WI38 (cell line): ENCODE results near the gene BOLL.
A peak's percentile ranks its signal among the peaks of the same experiment; 100 is the strongest.
"Not testable (repeated sequence)": the region's sequence is repeated elsewhere in the genome, so short reads cannot be mapped to it uniquely, and the experiment has no call there.

Experiments used
- H3K4me3 ChIP-seq: 2 replicates; pipeline ENCODE4 v1.5.1; 2011; ENCODE audit warnings: low read depth, mild to moderate bottlenecking, control low read depth, low read length
- TF ChIP-seq, protein P1 (sequence below): IDR thresholded peaks from 2 replicates; pipeline ENCODE4 v1.5.1; 2012; ENCODE audit warnings: low read depth, mild to moderate bottlenecking, control low read depth, low read length

The BOLL gene

DNA sequence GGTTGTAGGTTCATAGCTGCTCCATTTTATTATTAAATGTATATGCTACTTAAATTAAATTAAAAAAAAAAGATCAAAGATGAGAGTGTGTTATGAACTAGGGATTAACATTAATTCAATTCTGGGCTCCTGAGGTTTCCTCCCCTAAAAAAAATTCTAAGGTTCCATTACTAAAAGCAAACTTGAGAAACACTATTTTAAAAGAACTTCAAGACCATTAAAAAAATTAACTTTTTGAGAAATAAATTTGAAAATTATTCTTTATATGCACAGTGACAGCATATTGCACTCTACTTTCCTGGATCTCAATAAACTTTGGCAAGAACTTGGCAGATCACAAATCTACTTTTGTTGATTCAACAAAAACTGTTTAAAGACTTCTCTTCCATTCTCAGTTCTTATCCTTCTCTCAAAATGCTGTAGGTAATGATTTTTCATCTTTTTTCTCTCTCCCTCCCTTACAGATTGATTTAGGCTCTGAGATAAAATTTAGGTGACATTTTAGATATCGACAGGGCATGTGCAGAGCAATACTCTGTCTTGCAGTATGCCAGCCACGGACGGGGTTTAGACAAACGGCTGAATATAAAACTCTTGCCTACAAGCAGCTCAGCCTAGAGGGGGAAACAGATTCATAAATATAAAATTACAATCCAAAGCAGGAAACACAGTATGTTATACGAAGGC is 80.5 kb downstream of the BOLL start:
- H3K4me3 ChIP-seq: peak overlapping the region; percentile 90
- TF ChIP-seq, protein P1, sequence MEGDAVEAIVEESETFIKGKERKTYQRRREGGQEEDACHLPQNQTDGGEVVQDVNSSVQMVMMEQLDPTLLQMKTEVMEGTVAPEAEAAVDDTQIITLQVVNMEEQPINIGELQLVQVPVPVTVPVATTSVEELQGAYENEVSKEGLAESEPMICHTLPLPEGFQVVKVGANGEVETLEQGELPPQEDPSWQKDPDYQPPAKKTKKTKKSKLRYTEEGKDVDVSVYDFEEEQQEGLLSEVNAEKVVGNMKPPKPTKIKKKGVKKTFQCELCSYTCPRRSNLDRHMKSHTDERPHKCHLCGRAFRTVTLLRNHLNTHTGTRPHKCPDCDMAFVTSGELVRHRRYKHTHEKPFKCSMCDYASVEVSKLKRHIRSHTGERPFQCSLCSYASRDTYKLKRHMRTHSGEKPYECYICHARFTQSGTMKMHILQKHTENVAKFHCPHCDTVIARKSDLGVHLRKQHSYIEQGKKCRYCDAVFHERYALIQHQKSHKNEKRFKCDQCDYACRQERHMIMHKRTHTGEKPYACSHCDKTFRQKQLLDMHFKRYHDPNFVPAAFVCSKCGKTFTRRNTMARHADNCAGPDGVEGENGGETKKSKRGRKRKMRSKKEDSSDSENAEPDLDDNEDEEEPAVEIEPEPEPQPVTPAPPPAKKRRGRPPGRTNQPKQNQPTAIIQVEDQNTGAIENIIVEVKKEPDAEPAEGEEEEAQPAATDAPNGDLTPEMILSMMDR: no peak

DNA sequence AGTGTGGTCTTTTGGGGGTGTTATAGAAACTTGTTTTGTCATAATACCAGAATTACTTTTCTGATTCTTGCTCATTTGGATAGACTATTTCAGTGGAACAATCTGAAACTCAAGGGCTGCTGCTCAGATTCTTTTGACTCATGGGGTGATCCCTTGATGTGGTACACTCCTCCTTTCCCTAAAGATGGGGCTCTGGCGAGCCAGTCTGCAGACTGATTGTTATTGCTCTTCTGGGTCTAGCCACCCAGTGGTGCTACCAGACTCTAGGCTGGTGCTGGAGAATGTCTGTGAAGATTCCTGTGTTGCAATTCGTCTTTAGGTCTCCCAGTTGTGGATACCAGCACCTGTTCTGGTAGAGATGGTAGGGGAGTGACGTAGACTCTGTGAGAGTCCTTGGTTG is 84.2 kb downstream of the BOLL start:
- H3K4me3 ChIP-seq: no peak overlapping the region
- TF ChIP-seq, protein P1: no peak

DNA sequence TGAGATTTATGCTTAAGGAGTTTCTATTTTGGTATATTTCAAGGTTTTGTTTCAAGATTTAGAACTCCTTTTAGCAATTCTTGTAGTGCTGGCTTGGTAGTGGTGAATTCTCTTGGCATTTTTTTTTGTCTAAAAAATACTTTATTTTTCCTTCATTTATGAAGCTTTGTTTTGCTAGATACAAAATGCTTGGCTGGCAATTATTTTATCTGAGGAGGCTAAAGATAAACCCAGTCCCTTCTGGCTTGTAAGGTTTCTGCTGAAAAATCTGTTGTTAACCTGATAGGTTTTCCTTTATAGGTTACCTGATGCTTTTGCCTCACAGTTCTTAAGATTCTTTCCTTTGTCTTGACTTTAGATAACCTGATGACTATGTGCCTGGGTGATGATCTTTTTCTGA is 85.4 kb downstream of the BOLL start:
- H3K4me3 ChIP-seq: not testable (repeated sequence)

DNA sequence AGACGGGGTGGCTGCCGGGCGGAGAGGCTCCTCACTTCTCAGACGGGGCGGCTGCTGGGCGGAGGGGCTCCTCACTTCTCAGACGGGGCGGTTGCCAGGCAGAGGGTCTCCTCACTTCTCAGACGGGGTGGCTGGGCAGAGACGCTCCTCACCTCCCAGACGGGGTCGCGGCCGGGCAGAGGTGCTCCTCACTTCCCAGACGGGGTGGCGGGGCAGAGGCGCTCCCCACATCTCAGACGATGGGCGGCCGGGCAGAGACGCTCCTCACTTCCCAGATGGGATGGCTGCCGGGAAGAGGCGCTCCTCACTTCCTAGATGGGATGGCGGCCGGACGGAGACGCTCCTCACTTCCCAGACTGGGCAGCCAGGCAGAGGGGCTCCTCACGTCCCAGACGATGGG is 88.5 kb downstream of the BOLL start:
- not testable (repeated sequence) for H3K4me3 ChIP-seq

DNA sequence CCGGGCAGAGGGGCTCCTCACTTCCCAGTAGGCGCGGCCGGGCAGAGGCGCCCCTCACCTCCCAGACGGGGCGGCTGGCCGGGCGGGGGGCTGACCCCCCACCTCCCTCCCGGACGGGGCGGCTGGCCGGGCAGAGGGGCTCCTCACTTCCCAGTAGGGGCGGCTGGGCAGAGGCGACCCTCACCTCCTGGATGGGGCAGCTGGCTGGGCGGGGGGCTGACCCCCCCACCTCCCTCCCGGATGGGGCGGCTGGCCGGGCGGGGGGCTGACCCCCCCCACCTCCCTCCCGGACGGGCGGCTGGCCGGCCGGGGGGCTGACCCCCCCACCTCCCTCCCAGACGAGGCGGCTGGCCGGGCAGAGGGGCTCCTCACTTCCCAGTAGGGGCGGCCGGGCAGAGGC is 89.1 kb downstream of the BOLL start:
- not testable (repeated sequence) for H3K4me3 ChIP-seq

DNA sequence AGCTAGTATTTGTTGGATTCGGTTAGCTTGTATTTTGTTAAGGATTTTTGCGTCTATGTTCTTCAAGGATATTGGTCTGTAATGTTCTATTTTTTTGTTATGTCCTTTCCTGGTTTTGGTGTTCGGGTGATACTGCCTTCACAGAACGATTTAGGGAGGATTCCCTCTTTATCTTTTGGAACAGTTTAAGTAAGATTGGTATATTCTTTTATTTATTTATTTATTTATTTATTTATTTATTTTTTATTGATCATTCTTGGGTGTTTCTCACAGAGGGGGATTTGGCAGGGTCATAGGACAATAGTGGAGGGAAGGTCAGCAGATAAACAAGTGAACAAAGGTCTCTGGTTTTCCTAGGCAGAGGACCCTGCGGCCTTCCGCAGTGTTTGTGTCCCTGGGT is 89.9 kb downstream of the BOLL start:
- not testable (repeated sequence) for H3K4me3 ChIP-seq

DNA sequence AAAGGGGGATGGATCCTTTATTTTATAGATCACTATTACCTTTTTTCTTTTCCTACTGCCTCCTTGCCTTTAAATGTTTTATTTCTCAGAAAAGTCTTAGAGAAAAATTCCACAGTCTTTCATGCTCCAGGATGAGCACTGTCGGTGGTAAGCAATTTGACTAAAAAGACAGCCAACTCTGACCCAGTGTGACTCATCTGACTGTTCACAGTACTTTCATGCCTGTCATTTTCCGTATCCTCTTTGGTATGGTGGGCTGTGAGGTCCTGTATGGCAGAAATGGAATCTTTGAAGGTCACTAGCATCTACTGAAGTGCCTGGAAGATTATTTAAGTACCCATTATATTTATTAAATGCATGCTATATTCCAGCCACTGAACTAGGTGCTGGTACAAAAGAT is 107.6 kb downstream of the BOLL start:
- no peak overlapping the region for H3K4me3 ChIP-seq
- TF ChIP-seq, protein P1: no peak

DNA sequence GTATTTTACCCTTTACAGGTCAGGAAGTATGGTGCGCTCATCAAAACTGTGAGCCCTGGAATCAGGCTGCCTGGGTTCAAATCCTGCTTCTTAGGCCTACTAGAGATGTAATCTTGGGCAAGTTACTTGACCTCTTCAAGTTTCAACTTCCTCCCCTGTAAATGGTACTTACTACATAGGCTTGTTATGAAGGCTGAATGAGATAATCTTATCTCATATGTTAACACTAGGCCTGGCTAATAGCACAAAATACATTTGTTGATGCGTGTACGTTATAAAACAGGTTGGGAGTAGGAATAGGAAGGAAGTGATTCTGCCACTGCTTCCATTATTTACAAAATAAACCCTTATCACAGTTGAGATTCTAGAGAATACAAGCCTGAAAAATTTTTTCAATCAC is 108.1 kb downstream of the BOLL start:
- TF ChIP-seq, protein P1: no peak

More for the DNA sequence above, 108.1 kb downstream of the BOLL start:
- no peak overlapping the region for H3K4me3 ChIP-seq
